ENCODE results near the gene GOLGA6L10. TPM values are rescaled to one million over a fixed set of nuclear protein-coding genes. Genes with fewer than 3 reads are reported as not detected.
"Not testable (repeated sequence)": the region's sequence is repeated elsewhere in the genome, so short reads cannot be mapped to it uniquely, and the experiment has no call there.

Gene GOLGA6L10
- total RNA-seq, 4 donors from 2014 or later: 0.41 to 1.5 (median 0.46) TPM

DNA sequence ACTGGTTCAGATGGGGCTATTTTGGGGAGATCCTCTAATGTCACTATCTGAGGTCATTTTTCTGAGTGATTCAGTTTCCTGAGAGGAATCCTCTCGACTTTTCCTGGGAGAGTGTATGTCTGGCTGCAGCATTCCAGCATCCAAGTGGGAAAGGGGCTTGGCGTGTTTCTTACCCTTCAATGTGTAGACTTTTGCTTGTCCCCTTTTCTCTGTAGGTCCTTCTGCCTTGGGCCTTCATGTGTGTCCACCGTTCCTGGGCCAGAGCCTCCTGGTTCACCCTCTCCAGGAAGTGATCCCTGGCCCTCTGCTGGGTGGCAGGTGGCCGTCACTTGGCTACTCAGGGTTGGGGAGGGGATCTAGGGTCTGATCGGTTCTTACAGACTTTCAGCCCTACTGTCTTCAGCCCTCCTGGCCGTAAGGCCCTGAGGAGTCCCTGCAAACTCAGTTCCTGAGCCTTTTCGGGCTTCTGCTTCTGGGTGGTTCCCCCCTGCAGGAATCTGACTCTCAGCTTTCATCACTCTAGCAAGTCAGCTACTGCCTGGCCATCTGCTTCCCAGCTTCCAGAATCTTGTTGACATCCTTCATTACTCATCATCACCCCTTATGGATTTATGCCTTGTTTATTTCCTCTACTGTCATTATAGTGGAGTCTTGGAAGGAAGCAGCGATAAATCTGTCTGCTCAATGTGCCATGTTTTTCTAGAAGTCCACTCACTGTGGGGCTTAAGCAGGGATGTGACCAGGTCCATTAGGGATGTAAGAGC lies 36.5 kb downstream of the GOLGA6L10 start:
- ATAC-seq (no peak), DNase-seq (no peak)
- in situ Hi-C loops (cut with MboI; ENCODE audit: low sequenced_read_pairs in 4 of 4): no loop called here
- H3K9me3 ChIP-seq: no peaks in the 10 kb centered on the region
- H3K27ac ChIP-seq: no peak overlapping the region
- no peaks in the 10 kb centered on the region for H3K36me3 ChIP-seq
- no peaks in the 10 kb centered on the region for H3K27me3 ChIP-seq
- H3K4me1 ChIP-seq: no peaks in the 10 kb centered on the region
- intact Hi-C loops (cut with DNase I; ENCODE audit: low total_unique reads): no loop called here
- TF ChIP-seq POLR2A (IDR thresholded peaks at IDR 0.05) (no peak), CTCF (IDR thresholded peaks at IDR 0.05 in 4 of 5, conservative IDR thresholded peaks at IDR 0.05 in 1 of 5) (no peak)
- H3K4me3 ChIP-seq: no peak overlapping the region

DNA sequence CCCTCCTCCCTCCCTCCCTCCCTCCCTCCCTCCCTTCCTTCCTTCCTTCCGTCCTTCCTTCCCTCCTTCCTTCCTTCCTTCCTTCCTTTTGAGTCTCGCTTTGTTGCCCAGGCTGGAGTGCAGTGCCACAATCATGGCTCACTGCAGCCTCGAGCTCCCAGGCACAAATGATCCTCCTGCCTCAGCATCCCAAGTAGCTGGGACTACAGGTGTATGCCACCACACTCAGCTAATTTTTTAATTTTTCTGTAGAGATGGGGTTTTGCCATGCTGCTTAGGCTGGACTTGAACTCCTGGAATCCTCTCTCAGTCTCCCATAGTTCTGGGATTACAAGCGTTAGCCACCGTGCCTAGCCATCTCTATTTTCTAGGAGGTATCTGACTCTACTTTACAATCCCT lies 38.0 kb downstream of the GOLGA6L10 start:
- DNase-seq; H3K4me3 ChIP-seq; H3K27me3 ChIP-seq; H3K9me3 ChIP-seq; H3K36me3 ChIP-seq; intact Hi-C loops (cut with DNase I; ENCODE audit: low total_unique reads); ATAC-seq; in situ Hi-C loops (cut with MboI; ENCODE audit: low sequenced_read_pairs in 4 of 4); H3K4me1 ChIP-seq; H3K27ac ChIP-seq: not testable (repeated sequence)

DNA sequence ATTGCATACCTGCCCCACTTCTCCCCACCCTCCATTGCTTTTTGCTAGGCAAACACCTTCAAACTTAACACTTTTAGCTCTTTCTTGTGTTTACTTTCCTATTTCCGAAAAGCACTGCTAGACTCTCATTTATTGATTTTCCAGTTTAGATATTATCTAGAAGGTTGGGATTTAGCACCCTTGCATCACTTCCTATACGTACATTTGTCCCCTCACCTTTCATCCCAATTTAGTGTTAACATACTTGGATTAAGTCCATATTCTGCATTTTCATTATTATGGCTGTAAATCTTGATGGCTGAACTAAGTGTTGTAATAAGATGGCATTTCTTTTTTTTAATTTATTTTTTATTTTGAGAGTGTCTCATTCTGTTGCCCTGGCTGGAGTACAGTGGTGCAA lies 39.5 kb downstream of the GOLGA6L10 start:
- no peak for TF ChIP-seq CTCF (IDR thresholded peaks at IDR 0.05 in 4 of 5, conservative IDR thresholded peaks at IDR 0.05 in 1 of 5)
- H3K9me3 ChIP-seq: no peaks in the 10 kb centered on the region
- in situ Hi-C loops (cut with MboI; ENCODE audit: low sequenced_read_pairs in 4 of 4): no loop called here

GRCh38 chr15:82307714-82308081 lies 41.6 kb downstream of the GOLGA6L10 start:
- Histone ChIP-seq H3K36me3 (no peaks in the 10 kb centered on the region), H3K27ac (no peak overlapping the region), H3K4me3 (no peak overlapping the region), H3K27me3 (no peaks in the 10 kb centered on the region), H3K4me1 (no peaks in the 10 kb centered on the region), H3K9me3 (no peaks in the 10 kb centered on the region)
- TF ChIP-seq POLR2A (IDR thresholded peaks at IDR 0.05) (no peak), CTCF (IDR thresholded peaks at IDR 0.05 in 4 of 5, conservative IDR thresholded peaks at IDR 0.05 in 1 of 5) (no peak)
- in situ Hi-C loops (cut with MboI; ENCODE audit: low sequenced_read_pairs in 4 of 4) (no loop called here), intact Hi-C loops (cut with DNase I; ENCODE audit: low total_unique reads) (no loop called here)
- DNase-seq (no peak), ATAC-seq (no peak)

More for the DNA sequence above, 39.5 kb downstream of the GOLGA6L10 start:
- DNase-seq: no peak
- intact Hi-C loops (cut with DNase I; ENCODE audit: low total_unique reads): no loop called here
- H3K4me3 ChIP-seq: no peak overlapping the region
- no peaks in the 10 kb centered on the region for H3K36me3 ChIP-seq
- no peak for ATAC-seq
- no peaks in the 10 kb centered on the region for H3K4me1 ChIP-seq
- H3K27ac ChIP-seq: no peak overlapping the region
- no peaks in the 10 kb centered on the region for H3K27me3 ChIP-seq

DNA sequence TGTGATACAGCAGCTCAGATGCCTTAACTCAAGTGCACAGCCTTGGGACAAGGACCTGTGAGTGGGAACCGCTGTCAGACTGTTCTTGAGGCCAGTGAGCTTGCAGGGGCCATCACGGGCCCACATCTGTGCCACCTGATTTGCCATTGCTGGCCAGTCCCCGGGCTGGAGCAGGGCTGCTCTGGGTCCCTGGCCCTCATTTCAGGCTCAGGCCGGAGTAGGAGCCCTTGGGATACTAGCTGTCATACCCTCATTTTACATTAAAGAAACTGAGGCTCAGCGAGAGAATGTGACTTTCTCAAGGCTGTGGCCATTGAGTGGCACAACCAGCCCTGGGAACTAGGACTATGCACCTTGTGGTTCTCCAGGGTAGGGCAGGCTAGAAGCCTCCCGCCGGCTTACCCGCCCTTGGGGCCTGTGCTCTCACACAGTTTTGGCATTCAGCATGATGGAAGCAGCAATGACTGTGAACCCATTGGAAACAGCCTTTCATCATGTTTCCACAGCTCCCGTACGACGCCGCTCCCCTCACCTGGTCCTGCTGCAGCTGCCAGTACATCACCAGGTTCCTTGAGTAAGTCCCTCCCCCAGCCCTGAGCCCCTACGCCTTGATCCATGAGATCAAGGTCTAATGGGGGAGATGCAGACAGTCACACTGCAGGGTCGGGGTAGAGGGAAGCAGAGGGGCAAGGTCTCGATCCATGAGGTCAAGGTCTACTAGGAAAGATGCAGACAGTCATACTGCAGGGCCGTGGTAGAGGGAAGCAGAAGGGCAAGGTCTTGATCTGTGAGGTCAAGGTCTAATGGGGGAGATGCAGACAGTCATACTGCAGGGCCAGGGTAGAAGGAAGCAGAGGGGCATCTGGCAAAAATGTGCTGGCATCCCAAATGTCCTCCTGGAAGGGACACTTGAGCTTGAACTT lies 42.2 kb downstream of the GOLGA6L10 start:
- Histone ChIP-seq H3K4me3 (no peak overlapping the region), H3K27me3 (no peaks in the 10 kb centered on the region), H3K27ac (no peak overlapping the region), H3K36me3 (no peaks in the 10 kb centered on the region), H3K4me1 (no peaks in the 10 kb centered on the region), H3K9me3 (no peaks in the 10 kb centered on the region)
- in situ Hi-C loops (cut with MboI; ENCODE audit: low sequenced_read_pairs in 4 of 4) (no loop called here), intact Hi-C loops (cut with DNase I; ENCODE audit: low total_unique reads) (no loop called here)
- no peak for TF ChIP-seq CTCF (IDR thresholded peaks at IDR 0.05 in 4 of 5, conservative IDR thresholded peaks at IDR 0.05 in 1 of 5)
- no peak for TF ChIP-seq POLR2A (IDR thresholded peaks at IDR 0.05)
- ATAC-seq (no peak), DNase-seq (no peak)
